Urinary bladder (tissue), 4 donors: ENCODE data around the gene TECPR2. TPM values are rescaled to one million over a fixed set of nuclear protein-coding genes. Genes with fewer than 3 reads are reported as not detected.

Experiments used
- DNase-seq: peaks from one replicate; pipeline ENCODE4 v3.0.0-alpha.2; 2015; ENCODE audit errors: extremely low spot score
- H3K27ac ChIP-seq: one replicate; pipeline ENCODE4 v1.5.1; 2013; ENCODE audit warnings: low read depth, mild to moderate bottlenecking, moderate library complexity
- H3K36me3 ChIP-seq: one replicate; pipeline ENCODE4 v1.6.1; 2013; ENCODE audit warnings: mild to moderate bottlenecking, moderate library complexity; ENCODE audit not compliant: insufficient read depth
- H3K4me1 ChIP-seq: one replicate; pipeline ENCODE4 v1.6.1; 2013; ENCODE audit warnings: mild to moderate bottlenecking, moderate library complexity; ENCODE audit not compliant: insufficient read depth
- H3K4me3 ChIP-seq: one replicate; pipeline ENCODE4 v1.5.1; 2013; ENCODE audit warnings: low read depth, low read length
- WGBS: extraction: QIAGEN DNeasy Blood & Tissue Kit; methylation state at CpG from one replicate; pipeline ENCODE4 v1.1.7; 2013; 5-methylcytosine and 5-hydroxymethylcytosine counted together
- polyA plus RNA-seq: library from polyadenylated mRNA; stranded (reverse); fragments of 200-250 nt; gene quantifications from one replicate; pipeline ENCODE4 v1.2.3, GENCODE V29; 2013
- total RNA-seq: library from RNA; depleted of rRNA; stranded (reverse); fragments of >200 nt; gene quantifications from one replicate; pipeline ENCODE4 v1.2.3, GENCODE V29; 2014
- donor health status: healthy with polysubstance abuse.
- donor health status: healthy.

The TECPR2 gene
- total and polyA plus RNA-seq, 2 donors, result 12.5 to 15.6 TPM

GRCh38 chr14:102371361-102371760, 8.6 kb downstream of the TECPR2 start:
- DNase-seq, result no peak
- H3K27ac ChIP-seq, result no peak overlapping the region
- WGBS, result 83% methylated on average over 4 of the region's 4 CpGs
- no peaks in the 10 kb centered on the region for H3K36me3 ChIP-seq
- no peak overlapping the region for H3K4me3 ChIP-seq
- no peaks in the 10 kb centered on the region for H3K4me1 ChIP-seq

- DNase-seq, result no peak
- no peaks in the 10 kb centered on the region for H3K36me3 ChIP-seq
- no peak overlapping the region for H3K4me3 ChIP-seq
- H3K27ac ChIP-seq, result no peak overlapping the region
- 88% methylated on average over 3 of the region's 3 CpGs for WGBS
- H3K4me1 ChIP-seq, result no peaks in the 10 kb centered on the region
Observed at GRCh38 chr14:102373110-102373509, 10.4 kb downstream of the TECPR2 start.

GRCh38 chr14:102374264-102374663, 11.5 kb downstream of the TECPR2 start:
- Histone ChIP-seq H3K4me3 (no peak overlapping the region), H3K4me1 (no peaks in the 10 kb centered on the region), H3K36me3 (no peaks in the 10 kb centered on the region), H3K27ac (no peak overlapping the region)
- 88% methylated on average over 2 of the region's 2 CpGs for WGBS
- DNase-seq, result no peak

GRCh38 chr14:102375119-102375518, 12.4 kb downstream of the TECPR2 start:
- no peak overlapping the region for H3K27ac ChIP-seq
- DNase-seq, result no peak
- H3K4me1 ChIP-seq, result no peaks in the 10 kb centered on the region
- no peaks in the 10 kb centered on the region for H3K36me3 ChIP-seq
- 97% methylated on average over 5 of the region's 5 CpGs for WGBS
- H3K4me3 ChIP-seq, result no peak overlapping the region

GRCh38 chr14:102377696-102378095, 15.0 kb downstream of the TECPR2 start:
- DNase-seq, result no peak
- no peak overlapping the region for H3K27ac ChIP-seq
- no peaks in the 10 kb centered on the region for H3K4me1 ChIP-seq
- H3K36me3 ChIP-seq, result no peaks in the 10 kb centered on the region
- no peak overlapping the region for H3K4me3 ChIP-seq

- no peaks in the 10 kb centered on the region for H3K36me3 ChIP-seq
- H3K4me1 ChIP-seq, result no peaks in the 10 kb centered on the region
- 96% methylated on average over 9 of the region's 9 CpGs for WGBS
- no peak for DNase-seq
- H3K27ac ChIP-seq, result no peak overlapping the region
- no peak overlapping the region for H3K4me3 ChIP-seq
Observed at GRCh38 chr14:102378830-102379229, 16.1 kb downstream of the TECPR2 start.

GRCh38 chr14:102387086-102387485, 24.3 kb downstream of the TECPR2 start:
- no peak for DNase-seq
- Histone ChIP-seq H3K27ac (no peak overlapping the region), H3K36me3 (no peaks in the 10 kb centered on the region), H3K4me3 (no peak overlapping the region), H3K4me1 (no peaks in the 10 kb centered on the region)

- Histone ChIP-seq H3K4me1 (no peaks in the 10 kb centered on the region), H3K27ac (no peak overlapping the region), H3K4me3 (no peak overlapping the region), H3K36me3 (no peaks in the 10 kb centered on the region)
- DNase-seq, result no peak
- 87% methylated on average over 2 of the region's 2 CpGs for WGBS
Observed at GRCh38 chr14:102389246-102389645, 26.5 kb downstream of the TECPR2 start.

GRCh38 chr14:102390064-102390855, 27.5 kb downstream of the TECPR2 start:
- 48% methylated on average over 2 of the region's 2 CpGs for WGBS
- Histone ChIP-seq H3K36me3 (no peaks in the 10 kb centered on the region), H3K27ac (no peak overlapping the region), H3K4me3 (no peak overlapping the region), H3K4me1 (no peaks in the 10 kb centered on the region)
- no peak for DNase-seq

GRCh38 chr14:102392506-102392905, 29.8 kb downstream of the TECPR2 start:
- DNase-seq, result no peak
- WGBS, result 48% methylated on average over 4 of the region's 4 CpGs
- no peaks in the 10 kb centered on the region for H3K4me1 ChIP-seq
- no peak overlapping the region for H3K27ac ChIP-seq
- no peaks in the 10 kb centered on the region for H3K36me3 ChIP-seq
- H3K4me3 ChIP-seq, result no peak overlapping the region

GRCh38 chr14:102394717-102395375, 32.1 kb downstream of the TECPR2 start:
- Histone ChIP-seq H3K4me3 (no peak overlapping the region), H3K36me3 (no peaks in the 10 kb centered on the region), H3K27ac (no peak overlapping the region), H3K4me1 (no peaks in the 10 kb centered on the region)
- no peak for DNase-seq
- 59% methylated on average over 9 of the region's 9 CpGs for WGBS

GRCh38 chr14:102396521-102396920, 33.8 kb downstream of the TECPR2 start:
- H3K27ac ChIP-seq, result no peak overlapping the region
- no peaks in the 10 kb centered on the region for H3K4me1 ChIP-seq
- no peak overlapping the region for H3K4me3 ChIP-seq
- 91% methylated on average over 7 of the region's 7 CpGs for WGBS
- no peaks in the 10 kb centered on the region for H3K36me3 ChIP-seq
- DNase-seq, result no peak

- no peaks in the 10 kb centered on the region for H3K4me1 ChIP-seq
Observed at GRCh38 chr14:102403028-102403427, 40.3 kb downstream of the TECPR2 start.

GRCh38 chr14:102407258-102407657, 44.5 kb downstream of the TECPR2 start:
- Histone ChIP-seq H3K36me3 (no peaks in the 10 kb centered on the region), H3K27ac (no peak overlapping the region), H3K4me3 (no peak overlapping the region), H3K4me1 (no peaks in the 10 kb centered on the region)
- WGBS, result 60% methylated on average over 7 of the region's 7 CpGs
- no peak for DNase-seq

More at GRCh38 chr14:102403028-102403427, 40.3 kb downstream of the TECPR2 start:
- Histone ChIP-seq H3K36me3 (no peaks in the 10 kb centered on the region), H3K4me3 (no peak overlapping the region), H3K27ac (no peak overlapping the region)
- DNase-seq, result no peak
